HG02885 (cell line): ENCODE measurements around the gene TMEFF1.
"Not testable (repeated sequence)": the region's sequence is repeated elsewhere in the genome, so short reads cannot be mapped to it uniquely, and the experiment has no call there.

Experiments
- ATAC-seq: cut with Tn5 transposase; IDR thresholded peaks from one replicate; pipeline ENCODE4 v1.9.1; 2021; ENCODE audit warnings: mild to moderate bottlenecking; ENCODE audit not compliant: unreplicated experiment, poor library complexity

TMEFF1 gene

GRCh38 chr9:100486479-100487176 lies 13.7 kb downstream of the TMEFF1 start:
- ATAC-seq: no peak

GRCh38 chr9:100488177-100488576 lies 15.2 kb downstream of the TMEFF1 start:
- ATAC-seq: no peak

GRCh38 chr9:100489836-100490235 lies 16.9 kb downstream of the TMEFF1 start:
- no peak for ATAC-seq

GRCh38 chr9:100492952-100493351 lies 20.0 kb downstream of the TMEFF1 start:
- ATAC-seq: no peak

GRCh38 chr9:100498592-100498991 lies 25.6 kb downstream of the TMEFF1 start:
- ATAC-seq: no peak

- no peak for ATAC-seq
Observed at GRCh38 chr9:100499460-100499859, 26.5 kb downstream of the TMEFF1 start.

GRCh38 chr9:100499866-100500265 lies 26.9 kb downstream of the TMEFF1 start:
- ATAC-seq: no peak

- peak; percentile 71 for ATAC-seq
Observed at GRCh38 chr9:100505564-100506159, 32.7 kb downstream of the TMEFF1 start.

- peak; percentile 52 for ATAC-seq
Observed at GRCh38 chr9:100507350-100507749, 34.4 kb downstream of the TMEFF1 start.

- ATAC-seq: no peak
Observed at GRCh38 chr9:100511205-100511604, 38.3 kb downstream of the TMEFF1 start.

GRCh38 chr9:100515578-100516494 lies 42.9 kb downstream of the TMEFF1 start:
- no peak for ATAC-seq

GRCh38 chr9:100521282-100521681 lies 48.3 kb downstream of the TMEFF1 start:
- peak; percentile 50 for ATAC-seq

GRCh38 chr9:100525563-100525962 lies 52.6 kb downstream of the TMEFF1 start:
- no peak for ATAC-seq

- ATAC-seq: not testable (repeated sequence)
Observed at GRCh38 chr9:100527180-100527794, 54.3 kb downstream of the TMEFF1 start.

GRCh38 chr9:100534401-100534800 lies 61.5 kb downstream of the TMEFF1 start:
- no peak for ATAC-seq

- ATAC-seq: no peak
Observed at GRCh38 chr9:100540327-100540726, 67.4 kb downstream of the TMEFF1 start.

- ATAC-seq: no peak
Observed at GRCh38 chr9:100549048-100549447, 76.1 kb downstream of the TMEFF1 start.

- ATAC-seq: peak; percentile 39
Observed at GRCh38 chr9:100554935-100555401, 82.0 kb downstream of the TMEFF1 start.

- peak; percentile 86 for ATAC-seq
Observed at GRCh38 chr9:100555471-100555870, 82.5 kb downstream of the TMEFF1 start.

- ATAC-seq: no peak
Observed at GRCh38 chr9:100557053-100557452, 84.1 kb downstream of the TMEFF1 start.
